ENCODE data around the gene MAST4.

DNA sequence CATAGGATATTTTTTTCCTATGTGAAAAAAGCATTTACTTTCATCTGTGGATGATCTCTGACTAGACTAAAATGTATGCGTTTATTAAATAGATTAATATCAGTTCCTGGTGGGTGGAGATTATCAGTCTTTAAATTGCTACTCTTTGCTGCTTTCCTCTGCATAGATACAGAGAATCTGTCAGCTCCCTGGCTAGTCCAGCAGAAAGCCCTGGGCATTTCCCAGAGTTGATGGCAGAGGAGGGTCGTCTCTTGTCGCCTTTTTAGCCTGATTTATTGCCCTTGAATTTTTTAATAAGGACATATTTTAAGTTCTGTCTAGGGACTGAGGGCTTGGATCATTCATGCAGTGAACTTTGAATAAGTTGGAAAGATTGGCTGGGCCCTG is 434.9 kb downstream of the MAST4 start:
- TF ChIP-seq EZH2 (IDR thresholded peaks at IDR 0.05; ENCODE audit: insufficient read depth, poor library complexity, severe bottlenecking), result no peak
- TF ChIP-seq EZH2phosphoT487 (IDR thresholded peaks at IDR 0.05; ENCODE audit: insufficient read depth, low read depth), result no peak
